GM18508 (cell line): ENCODE results near the gene RPS2.

ENCODE experiments used
- ATAC-seq: cut with Tn5 transposase; IDR thresholded peaks from one replicate; pipeline ENCODE4 v1.9.1; 2021; ENCODE audit warnings: moderate number of reproducible peaks; ENCODE audit not compliant: insufficient read depth, unreplicated experiment

RPS2 gene

DNA sequence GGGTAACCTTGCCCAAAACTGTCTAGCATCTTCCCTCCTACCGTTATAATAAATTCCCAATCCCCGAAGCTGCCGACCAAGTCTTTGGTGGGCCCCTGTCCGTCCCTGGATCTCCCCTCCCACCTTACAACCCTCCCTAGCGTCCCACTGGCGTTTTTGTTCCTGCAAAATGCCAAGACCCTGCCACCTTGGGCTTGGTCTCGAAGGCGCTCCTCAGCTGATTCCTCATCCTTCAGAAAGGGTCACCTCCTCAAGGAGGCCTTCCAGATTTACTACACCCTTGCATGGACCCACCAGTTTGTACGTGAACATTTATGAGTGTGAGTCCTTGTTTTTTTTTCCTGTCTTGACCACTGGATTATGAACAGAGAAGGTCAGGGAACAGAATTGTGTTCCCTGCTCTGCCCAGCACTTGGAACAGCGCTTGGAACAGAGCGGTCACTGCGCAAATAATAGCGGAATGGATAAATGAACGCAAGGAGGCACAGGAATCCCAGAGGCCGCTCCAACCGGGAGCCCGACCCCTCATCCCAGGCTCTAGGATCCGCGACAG is 18.4 kb upstream of the RPS2 start:
- no peak for ATAC-seq

DNA sequence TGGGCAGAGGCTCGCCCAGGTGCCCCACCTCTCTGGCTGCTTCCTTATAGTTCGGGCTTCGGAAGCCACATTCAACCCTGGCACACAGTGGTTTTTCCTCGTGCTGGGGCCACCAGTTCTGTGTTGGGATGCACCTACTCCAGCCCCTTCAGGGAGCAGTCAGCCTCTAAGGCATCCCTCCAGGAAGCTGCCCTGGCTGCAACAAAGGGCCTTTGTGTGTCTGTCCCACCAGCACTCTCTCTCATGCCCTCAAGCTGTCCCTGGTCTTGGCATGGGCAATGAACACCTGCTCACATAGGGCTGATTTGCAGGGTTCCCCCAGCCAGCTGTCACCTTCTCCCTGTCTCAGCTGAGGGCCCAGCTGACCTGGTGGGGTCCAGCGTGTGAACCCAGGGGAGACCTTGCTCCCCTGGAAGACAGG is 17.4 kb upstream of the RPS2 start:
- ATAC-seq, result no peak

DNA sequence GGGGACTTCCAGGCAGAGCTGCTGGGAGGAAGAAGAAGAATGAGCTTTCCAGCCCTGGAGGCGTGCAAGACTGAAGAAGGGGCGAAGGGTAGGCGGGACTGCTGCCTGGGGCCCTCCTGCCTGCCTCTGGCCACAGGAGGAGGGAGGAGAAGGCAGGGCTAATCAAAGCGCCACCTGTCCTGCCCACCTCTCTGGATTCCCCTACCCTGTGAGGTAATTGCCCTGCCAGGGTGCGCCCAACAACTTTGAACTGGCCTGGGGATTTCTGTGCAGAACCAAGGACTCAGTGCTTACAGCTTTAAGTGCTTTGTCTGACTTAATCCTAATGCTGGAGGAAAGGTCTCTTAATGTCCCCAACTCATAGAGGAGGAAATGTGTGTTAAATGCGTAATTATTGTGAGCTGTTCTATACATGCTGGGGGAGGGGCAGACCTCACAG is 16.8 kb upstream of the RPS2 start, which contains the start of gene NOXO1:
TSS of gene NOXO1 (minus strand) at position 72 of the 439 bp plus-strand sequence. CDS start 290 bp downstream, outside the sequence.
- no peak for ATAC-seq

DNA sequence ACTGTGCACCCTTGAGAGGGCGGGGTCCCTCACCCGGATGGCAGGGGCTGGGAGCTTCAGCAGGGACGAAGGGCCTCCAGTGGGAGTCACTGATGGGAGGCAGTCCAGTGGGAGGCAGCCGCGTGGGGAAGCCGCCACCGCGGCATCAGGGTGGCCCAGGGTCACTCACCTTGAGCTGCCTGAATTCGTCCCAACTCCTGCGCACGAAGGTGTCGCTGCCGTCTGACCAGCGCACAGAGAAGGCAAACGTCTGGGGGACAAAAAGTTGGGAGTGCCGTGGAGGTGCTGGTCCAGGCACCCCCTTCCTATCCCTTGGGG is 16.1 kb upstream of the RPS2 start:
- ATAC-seq, result no peak

DNA sequence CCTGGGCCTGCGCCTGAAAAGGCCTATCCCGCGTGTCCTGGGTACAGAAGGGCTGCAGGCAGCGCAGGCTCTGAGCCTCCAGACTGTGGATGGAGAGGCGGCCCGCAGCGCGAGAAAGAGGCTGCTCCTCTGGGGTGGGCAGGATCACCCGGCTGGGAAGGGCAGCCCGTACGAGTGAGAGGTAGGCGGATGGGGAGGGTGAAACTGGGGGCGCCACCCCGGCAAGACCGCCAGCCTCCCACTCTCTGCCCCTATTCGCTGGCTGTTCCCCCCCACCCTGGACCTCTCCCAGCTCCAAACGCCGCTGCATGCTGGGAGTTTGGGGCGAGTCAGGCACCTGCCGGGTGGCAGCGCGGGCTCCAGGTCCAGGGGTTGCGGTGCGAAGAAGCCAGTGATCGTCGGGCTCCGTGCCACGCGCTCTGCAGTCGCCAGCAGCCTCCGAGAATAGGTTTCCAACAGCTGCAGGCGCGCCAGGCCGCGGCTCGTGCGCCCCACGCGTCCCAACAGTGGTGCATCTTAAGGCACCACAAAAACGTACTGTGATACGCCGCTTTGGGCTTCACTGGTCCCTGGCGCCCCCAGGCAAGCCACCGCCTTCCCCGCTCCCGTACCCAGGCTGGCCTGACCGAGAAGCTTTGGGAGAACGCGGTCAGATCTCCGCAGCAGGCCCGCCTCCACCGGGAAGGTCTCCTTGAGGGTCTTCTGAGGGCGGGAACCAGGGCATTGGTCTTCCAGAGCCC is 15.6 kb upstream of the RPS2 start:
- ATAC-seq, result no peak

DNA sequence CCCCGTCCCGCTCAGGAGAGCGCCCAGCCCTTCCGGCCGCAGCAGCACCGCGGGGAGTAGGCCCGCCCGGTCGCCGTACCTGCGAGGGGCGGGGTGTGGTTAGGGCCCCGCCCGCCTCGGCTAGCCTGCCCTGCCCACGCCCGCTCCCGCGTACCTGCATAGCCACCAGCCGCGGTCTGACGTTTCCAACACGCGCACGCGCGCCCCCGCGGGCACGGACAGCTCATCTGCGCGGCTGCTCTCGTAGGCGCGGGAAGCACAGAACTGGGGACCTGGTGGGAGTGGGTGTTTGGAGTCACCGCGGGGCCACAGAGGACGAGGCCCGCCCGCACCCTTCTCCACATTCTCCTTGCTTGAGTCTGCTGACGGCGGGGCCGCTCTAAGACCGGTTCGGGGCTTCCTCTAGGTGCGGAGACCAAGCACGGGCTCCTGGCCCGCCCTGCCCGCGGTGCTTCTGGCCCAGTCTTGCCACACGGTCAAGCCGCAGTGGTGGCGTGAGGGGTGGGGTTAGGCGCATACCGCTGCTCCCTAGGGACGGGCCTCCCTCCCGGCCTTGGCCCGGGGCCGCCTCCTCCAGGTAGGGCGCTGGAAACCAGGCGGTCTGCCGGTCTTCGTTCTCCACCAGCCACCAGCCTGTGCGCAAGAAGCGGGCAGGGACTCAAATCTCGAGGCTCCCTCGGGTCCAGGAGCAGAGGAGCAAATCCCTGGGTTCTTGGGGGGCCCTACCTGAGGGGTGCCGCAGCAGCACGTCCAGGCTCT is 14.8 kb upstream of the RPS2 start:
- ATAC-seq, result no peak

DNA sequence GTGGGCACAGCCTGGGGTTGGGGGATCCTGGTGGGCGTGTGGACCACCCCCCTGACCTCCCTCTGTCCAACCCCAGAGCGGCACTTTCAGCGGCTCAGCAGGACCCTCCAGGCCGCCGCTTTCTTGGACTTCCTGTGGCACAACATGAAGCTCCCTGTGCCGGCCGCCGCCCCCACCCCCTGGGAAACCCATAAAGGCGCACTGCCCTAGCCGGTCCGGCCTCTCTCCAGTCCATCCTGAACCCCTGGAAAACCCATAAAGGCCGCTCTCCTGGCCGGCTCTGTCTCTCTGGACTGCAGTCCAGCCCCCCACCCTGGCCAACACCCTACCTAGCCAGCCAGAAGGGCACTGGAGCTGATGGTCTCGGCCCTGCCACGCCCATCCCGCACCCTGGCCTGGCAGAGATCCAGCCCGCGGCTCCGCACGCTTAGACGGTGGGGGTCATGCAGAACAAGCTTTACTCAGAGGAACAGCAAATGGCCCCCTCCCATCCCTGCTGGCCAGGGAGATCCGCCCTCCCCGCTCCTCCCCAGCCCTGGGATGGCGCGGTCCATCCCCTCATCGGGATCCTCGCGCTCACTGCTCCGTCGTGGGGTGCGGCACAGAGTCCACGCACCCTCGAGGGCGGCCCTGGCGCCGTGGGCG is 14.0 kb upstream of the RPS2 start:
- no peak for ATAC-seq

DNA sequence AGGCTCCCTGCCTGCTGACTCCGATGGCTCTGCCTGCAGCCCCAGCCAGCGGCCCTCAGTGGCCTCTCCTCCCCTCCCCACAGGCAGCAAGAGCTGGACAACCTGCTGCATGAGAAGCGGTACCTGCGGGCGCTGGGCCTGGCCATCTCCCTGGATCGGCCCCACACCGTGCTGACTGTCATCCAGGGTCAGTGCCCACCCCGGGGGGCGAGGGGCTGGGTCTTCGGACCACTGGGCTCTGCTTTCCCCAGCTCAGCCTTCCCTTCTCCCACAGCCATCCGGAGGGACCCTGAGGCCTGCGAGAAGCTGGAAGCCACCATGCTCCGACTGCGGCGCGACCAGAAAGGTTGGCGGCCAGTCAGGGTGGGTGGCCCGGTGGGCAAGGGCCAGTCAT is 13.2 kb upstream of the RPS2 start:
- ATAC-seq, result no peak

DNA sequence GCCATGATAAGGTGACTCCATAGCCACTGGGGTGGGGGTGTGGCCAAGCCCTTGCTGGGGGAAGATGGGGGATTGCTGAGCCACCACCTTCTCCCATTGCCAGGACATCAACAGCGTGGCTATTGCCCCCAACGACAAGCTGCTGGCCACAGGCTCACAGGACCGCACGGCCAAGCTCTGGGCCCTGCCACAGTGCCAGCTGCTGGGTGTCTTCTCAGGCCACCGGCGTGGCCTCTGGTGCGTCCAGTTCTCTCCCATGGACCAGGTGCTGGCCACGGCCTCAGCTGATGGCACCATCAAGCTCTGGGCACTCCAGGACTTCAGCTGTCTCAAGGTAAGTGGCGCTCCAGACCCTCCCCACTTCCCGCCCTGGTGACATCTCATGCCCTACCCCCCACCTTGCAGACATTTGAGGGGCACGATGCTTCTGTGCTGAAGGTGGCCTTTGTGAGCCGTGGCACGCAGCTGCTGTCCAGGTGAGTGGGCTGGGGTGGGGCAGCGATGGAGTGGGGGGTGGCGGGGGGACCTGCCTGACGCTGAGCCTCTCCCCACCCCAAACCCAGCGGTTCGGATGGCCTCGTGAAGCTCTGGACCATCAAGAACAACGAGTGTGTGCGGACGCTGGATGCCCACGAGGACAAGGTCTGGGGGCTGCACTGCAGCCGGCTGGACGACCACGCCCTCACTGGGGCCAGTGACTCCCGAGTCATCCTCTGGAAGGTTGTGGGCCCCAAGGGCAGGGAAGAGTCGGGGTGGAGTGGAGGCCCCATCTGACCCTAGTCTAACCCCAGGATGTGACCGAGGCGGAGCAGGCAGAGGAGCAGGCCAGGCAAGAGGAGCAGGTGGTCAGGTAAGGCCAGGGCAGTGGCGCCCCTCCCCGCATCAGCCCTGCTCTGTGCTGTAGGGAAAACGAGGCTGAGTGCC is 12.6 kb upstream of the RPS2 start:
- ATAC-seq, result no peak

DNA sequence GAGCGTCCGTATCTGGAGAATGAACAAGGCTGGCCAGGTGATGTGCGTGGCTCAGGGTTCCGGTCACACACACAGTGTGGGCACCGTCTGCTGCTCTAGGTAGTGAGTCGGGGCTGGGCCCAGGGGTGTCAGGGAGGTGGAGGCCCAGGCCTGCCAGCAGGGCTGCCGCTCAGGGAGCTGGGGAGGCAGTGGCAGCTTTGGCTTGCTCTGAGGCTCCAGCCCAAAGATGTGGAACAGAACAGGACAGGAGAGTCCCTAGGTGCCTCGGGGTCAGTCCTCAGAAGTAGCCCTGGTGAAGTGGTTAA is 11.5 kb upstream of the RPS2 start:
- ATAC-seq, result no peak

DNA sequence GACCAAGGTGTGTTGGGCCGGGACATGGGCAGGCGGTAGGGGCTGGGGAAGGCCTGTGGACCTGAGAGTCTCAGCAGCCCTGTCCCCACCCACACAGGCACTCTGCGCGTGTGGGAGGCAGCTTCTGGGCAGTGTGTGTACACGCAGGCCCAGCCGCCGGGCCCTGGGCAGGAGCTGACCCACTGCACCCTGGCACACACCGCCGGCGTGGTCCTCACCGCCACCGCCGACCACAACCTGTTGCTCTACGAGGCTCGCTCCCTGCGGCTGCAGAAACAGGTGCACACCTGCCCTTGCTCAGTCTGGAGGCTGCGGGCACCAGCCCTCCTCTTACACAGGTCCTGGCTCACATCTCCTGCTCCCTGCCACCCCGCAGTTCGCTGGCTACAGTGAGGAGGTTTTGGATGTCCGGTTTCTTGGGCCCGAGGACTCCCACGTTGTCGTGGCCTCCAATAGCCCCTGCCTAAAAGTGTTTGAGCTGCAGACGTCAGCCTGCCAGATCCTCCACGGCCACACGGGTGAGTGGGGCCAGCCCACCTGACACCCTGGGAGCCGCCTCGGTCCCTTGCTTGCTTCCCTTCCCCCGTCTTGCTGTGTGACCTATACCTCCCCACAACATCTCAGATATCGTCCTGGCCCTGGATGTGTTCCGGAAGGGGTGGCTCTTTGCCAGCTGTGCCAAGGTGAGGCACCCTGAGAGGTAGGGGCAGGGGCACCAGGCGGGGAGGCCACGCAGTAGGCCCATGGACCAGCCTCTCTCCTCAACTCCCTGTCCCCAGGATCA is 11.0 kb upstream of the RPS2 start:
- no peak for ATAC-seq

DNA sequence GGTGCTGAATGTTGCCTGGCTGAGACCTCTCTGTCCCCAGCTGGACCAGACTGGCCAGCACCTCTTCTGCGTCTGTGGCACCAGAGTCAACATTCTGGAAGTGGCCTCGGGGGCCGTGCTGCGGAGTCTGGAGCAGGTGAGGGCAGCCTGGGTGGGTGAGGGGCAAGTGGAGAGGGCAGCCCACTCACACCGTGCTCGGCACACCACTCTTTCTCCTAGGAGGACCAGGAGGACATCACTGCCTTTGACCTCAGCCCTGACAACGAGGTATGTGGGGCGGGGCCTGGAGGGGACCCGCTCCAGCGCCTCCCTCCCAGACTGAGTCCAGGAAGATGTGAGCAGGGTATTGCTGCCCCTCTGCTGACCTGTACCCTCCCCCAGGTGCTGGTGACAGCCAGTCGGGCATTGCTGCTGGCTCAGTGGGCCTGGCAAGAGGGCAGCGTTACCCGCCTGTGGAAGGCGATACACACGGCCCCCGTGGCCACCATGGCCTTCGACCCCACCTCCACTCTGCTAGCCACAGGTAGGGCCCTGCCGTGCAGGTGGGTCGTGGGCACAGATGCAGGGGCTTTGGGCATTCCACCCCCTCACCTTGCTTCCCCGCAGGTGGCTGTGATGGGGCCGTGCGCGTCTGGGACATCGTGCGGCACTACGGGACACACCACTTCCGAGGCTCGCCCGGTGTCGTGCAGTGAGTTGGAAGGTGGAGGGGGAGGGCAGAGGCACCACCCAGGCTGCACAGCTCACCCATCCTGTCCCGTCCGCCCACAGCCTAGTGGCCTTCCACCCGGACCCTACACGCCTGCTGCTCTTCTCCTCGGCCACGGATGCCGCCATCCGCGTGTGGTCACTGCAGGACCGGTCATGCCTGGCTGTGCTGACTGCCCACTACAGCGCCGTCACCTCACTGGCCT is 9.8 kb upstream of the RPS2 start:
- no peak for ATAC-seq

DNA sequence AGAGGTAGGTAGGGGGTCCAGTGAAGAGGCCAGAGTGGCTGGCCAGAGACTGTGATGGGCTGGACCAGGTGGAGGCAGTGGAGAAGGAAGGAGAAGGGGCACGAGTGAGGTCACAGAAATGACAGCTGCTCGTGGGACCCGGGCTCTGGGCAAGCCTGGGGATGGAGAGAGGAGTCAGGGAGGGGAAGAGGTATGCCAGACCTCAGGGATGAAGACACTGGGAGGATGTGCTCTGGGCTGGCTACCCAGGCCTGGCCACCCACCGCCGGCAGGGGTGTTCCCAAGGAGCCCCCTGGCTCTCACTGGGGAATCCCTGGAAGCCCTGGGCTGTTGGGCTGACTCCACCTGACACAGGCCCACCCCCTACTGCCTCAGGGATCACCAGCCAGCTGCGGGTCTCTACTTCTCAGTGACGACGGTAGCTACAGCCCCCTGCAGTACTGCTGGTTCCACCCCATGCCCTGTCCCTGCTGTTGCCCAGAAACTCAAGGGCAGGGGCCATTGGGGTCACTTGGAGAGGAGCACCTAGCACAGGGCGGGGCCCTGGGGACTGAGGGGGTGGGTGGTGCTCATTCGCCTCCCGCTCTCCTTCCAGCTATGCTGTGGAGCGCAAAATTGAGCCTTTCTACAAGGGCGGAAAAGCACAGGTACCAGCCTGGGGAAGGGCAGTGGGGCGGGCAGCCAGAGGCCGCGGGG is 9.0 kb upstream of the RPS2 start:
- no peak for ATAC-seq

DNA sequence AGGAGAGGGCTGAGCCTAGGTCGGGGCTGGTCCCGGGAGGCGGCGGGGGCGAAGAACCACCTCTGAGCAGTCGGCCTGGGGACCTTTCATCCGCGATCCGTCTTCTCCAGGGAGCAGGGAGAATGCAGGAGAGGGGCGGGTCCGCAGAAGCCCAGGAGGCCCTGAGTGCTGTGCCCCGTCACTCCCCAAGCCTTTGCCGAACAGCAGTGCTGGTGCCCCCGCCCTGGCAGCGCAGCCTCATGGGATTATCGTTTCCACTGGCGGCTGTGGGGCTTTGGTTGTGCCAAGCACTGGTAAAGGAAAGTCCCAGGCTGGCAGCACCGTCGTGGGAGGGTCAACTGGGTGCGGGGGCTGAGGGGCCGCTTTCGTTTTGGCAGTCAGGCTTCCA is 7.9 kb upstream of the RPS2 start:
- no peak for ATAC-seq

DNA sequence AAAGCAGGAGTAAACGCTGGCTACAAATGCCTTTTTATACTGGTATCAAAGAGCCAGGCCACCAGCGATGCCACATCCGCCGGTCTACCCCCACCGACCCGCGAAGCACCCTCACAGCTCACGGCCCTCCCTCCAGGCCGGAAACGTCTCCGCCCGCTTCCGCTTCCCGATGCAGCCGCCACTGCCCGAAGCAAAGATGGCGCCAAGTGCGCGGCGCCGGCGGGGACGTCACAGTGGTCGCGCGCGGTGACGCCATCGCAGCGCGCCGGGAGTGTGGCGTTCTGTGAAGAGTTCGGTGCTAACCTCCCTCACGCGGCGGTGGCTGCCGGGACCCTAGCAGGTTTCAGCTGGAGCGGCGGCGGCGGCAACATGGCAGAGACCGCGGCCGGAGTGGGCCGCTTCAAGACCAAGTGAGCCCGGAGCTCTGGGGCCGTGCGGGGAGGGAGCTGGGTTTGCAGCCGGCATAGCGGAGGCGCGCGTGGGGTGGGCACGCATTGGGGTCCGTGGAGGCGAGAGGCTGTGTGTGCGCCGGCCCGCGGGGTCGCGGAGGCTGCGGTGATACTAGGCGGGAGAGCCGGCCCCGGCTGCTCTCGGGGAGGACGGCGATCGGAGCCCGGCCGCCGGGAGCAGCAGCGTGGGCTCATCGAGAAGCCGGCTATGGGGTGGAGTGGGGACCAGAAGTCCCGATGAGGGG is 7.3 kb upstream of the RPS2 start, which contains the start of gene TBL3:
TSS of gene TBL3 (plus strand) at position 258 of the 694 bp plus-strand sequence. CDS start at position 370, 112 bp downstream.
- ATAC-seq, result peak; percentile 37

DNA sequence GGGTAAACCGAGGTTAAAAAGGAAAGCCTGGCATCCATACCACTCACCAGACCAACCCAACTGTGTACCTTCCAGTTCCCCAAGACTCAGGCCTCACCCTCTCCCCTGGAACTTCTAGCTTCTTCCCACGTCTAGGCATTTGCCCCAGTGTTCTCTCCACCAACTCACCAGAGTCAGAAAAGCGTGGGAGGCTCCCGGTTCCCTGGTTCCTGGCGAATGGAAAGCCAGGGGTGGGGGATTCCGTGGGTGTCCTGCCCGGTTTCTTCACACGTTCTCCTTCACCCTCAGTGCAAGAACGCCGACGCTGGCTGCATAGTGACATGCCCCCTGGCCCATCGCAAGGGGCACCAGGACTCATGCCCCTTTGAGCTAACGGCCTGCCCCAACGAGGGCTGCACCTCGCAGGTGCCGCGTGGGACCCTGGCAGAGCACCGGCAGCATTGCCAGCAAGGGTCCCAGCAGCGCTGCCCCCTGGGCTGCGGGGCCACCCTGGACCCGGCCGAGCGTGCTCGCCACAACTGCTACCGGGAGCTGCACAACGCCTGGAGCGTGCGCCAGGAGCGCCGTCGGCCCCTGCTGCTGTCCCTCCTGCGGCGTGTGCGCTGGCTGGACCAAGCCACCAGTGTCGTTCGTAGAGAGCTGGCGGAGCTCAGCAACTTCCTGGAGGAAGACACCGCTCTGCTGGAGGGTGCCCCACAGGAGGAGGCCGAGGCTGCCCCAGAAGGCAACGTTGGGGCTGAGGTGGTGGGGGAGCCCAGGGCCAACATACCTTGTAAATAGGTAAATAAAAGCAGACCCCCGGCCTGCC is 3.7 kb upstream of the RPS2 start:
- ATAC-seq, result no peak
